ENCODE data around the gene MLN.

MLN gene

DNA sequence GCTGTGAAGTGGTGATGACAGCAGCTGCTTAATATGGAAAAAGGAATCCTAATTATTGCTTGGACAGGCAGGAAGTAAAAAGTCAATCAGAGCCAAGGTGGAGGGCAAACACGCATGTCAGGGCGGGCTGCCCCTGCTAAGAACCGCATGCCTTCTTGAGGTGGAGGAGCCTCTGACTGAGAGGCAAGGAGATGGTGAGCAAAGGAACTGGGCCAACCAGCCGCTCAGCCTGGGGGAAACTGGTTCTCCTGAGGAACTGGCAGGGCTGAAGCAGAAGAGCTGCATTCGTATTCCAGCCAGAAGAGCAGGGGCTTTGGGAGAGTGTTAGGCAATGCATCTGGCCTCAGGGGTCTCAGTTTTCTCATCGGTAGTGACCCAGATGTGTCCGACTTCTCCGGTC, 13.1 kb upstream of the MLN start:
- no peak for DNase-seq (ENCODE audit: low read depth in 1 of 2, low spot score in 1 of 2)

- no peak for DNase-seq (ENCODE audit: low read depth in 1 of 2, low spot score in 1 of 2)
Measured at GRCh38 chr6:33815854-33816253, 12.1 kb upstream of the MLN start.

GRCh38 chr6:33813990-33814985, 10.5 kb upstream of the MLN start:
- no peak for DNase-seq (ENCODE audit: low read depth in 1 of 2, low spot score in 1 of 2)

DNA sequence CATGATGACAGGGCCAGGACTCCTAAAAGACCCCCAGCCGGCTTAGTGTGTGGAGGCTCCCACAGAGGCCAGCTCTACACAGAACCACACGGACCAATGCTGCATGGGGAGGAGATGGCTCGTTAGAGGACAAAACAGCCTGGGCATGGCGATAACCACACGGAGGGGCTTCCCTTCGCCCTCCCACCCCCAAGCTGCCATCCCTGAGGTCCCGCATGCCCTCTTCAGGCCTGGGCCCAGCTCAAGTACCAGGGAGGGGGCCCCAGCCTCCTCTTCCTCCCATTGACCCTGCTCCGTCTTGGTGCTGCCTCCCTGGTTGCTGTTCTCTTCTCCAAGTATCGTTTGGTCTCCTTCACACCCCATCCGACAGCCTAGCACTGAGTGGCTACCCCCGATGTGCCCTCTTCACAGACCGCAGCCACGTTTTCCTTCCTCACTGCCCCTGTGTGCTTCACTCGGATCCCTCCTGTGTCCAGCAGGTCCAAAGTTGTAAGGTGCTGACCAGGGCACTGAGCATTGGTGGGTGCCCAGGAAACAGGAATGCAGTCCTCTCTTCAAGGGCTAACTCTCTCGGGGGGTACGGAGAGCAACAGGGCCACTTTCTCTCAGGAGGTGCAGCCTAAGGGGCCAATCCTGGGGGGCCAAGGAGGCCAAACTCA, 9.6 kb upstream of the MLN start:
- no peak for DNase-seq (ENCODE audit: low read depth in 1 of 2, low spot score in 1 of 2)

GRCh38 chr6:33812669-33813068, 8.9 kb upstream of the MLN start:
- no peak for DNase-seq (ENCODE audit: low read depth in 1 of 2, low spot score in 1 of 2)

DNA sequence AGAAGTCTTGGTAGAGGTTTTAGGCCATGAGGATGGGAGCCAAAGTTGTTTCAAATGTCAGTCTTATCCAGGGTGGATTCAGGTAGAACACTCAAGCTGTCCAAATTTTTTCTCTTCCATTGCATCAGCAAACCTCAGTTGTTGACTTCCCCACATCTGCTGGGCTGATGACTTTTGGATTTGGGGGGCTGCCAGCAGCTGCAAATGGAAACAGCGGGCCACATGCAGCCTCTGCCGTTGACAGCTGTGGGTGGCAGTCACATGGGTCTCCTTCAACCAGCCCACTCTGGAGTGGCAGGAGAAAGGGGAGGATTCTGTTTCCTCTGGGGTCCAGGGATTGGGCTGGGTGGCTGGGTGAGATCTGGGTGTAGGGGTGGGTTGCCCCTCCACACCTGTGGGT, 5.8 kb upstream of the MLN start:
- no peak for DNase-seq (ENCODE audit: low read depth in 1 of 2, low spot score in 1 of 2)

- no peak for DNase-seq (ENCODE audit: low read depth in 1 of 2, low spot score in 1 of 2)
Measured at GRCh38 chr6:33808641-33809180, 4.9 kb upstream of the MLN start.

- no peak for DNase-seq (ENCODE audit: low read depth in 1 of 2, low spot score in 1 of 2)
Measured at GRCh38 chr6:33807606-33808005, 3.8 kb upstream of the MLN start.

DNA sequence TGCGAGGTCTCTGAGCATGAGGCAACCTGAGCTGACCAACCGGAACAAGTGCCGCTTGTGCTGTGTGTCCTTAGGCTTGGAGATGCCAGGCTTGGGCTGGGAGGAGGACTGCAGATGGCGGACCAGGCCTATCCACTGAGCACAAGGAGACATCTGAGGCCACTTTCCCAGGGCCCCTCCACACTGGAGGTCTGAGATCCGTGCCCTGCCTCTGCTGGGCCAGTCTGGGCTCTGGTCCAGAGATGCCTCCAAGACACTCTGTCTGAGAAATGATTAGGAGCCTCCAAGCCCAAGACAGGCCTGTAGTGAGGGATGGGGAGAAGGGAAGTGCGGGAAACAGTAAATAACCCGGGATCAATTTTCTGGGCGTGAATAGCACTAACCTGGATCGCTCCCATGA, 3.0 kb upstream of the MLN start:
- DNase-seq (ENCODE audit: low read depth in 1 of 2, low spot score in 1 of 2): no peak

DNA sequence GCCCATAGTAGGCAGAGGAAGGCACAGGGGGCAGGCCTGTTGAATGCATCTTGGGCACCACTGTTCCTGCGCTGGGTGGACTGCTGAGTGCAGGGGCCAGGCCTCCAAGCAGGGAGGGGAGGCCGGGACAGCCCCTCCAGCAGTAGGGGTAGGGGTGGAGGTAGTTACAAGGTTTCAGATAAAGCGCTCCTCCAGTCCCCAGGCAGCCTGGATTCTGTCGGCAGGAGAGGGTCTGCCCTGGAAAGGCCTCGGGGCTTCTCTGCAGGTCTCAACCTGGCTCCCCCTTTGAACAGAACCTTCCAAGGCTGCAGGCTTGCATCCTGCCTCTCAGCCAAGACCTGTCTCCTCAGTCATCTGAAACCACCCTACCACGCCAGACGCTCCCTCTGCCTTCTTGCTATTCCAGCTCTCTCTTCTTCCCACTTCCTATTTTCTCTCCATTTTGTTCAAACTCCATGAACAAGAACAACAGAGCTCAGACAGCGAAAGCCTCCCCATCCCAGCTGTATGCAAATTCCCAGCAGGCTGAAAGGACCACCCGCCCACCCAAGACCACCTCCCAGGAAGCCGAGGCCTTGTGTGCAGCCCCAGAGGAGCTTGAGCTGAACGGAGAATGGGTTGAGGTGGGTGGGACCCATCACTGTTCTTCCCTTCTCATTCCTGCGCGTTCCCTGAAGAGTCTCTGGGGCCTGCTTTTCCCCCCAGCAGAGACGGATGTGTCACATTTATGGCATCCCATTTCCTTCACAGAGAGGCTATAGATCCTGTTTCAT, 1.4 kb downstream of the MLN start:
- no peak for DNase-seq (ENCODE audit: low read depth in 1 of 2, low spot score in 1 of 2)

DNA sequence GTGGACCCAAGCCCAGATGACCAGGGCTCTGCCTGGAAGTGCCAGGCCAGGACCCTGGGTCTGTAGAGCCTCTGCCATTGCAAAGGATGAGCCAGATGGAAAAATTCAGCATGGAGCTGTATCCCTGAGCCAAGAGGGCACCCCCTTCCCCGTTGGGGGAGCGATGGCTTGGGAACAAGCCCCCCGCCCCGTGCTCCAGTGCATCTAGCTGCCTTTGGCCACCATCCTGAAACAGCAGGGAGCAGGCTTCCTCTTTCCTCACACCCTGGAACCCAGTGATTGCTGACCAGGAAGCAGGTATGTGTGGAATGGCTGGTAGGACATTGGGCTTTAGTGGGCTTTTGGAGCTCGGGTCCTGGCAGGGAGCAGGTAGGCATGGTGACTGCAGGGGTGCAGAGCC, 2.2 kb downstream of the MLN start:
- DNase-seq (ENCODE audit: low read depth in 1 of 2, low spot score in 1 of 2): no peak

DNA sequence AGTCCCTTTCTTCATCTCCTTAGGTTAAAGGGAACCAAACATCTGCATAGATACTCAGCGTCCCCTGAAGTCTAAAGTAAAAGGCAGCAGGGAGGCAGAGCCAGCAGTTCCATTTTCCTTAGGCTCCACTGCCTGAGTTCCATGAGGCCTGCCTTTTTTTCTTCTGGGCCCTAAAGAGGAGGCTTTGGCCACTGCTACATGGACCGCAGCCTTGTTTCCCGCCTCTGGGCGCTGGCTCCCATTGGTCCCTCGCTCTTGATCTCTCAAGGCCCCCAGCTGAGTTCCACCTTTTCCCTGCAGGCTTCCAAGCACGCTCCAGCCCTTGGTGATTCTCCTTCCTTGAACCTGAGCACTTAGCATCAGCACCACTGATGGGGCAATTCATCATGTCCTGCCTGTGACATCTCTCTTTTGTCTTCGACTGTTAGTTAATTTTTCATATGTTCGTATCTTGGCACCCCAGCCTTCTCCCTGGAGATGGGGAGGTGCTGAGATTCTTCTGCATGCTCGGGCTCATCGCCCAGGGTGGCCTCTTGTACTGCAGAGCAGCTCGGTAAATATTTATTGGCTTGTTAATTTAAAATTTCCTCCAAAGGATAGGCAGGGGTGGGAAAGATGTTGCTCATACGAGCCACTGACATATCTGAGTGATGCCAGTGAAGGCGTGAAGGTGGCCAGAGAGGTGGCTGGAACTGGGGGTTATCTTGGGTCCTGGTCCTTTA, 3.4 kb downstream of the MLN start:
- DNase-seq (ENCODE audit: low read depth in 1 of 2, low spot score in 1 of 2): no peak

GRCh38 chr6:33799454-33800113, 4.2 kb downstream of the MLN start:
- no peak for DNase-seq (ENCODE audit: low read depth in 1 of 2, low spot score in 1 of 2)

- DNase-seq (ENCODE audit: low read depth in 1 of 2, low spot score in 1 of 2): no peak
Measured at GRCh38 chr6:33798343-33798848, 5.4 kb downstream of the MLN start.

DNA sequence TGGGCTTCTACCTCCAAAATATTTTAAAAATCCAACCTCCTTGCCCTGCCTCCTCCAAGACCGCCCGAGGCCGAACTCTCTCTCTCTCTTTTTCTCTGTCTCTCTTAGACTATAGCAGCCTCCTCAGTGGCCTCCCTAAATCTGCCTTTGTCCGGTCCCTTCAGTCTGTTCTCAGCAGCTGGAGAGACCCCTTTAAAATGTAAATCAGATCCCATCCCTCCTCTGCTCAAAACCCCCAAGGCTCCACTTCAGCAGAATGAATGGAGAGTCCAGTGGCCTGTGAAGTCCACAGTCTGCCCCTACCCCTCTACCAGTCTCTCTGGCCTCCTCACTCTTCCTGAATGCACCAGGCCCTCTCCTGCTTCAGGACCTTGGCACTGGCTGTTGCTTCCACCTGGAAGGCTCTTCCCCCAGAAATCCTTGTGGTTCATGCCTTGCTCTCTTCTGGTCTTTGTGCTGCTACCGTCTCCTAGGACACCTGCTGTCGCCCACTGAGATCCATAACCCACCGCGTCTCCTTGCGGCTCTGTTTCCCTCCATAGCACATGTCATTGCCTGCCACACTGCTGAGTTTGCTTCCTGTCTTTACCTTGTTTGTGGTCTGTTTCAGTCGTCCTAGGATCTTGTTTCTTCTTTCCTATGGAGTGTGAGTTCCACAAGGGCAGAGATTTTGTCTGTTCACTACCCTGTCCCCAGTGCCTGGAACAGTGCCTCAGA, 6.0 kb downstream of the MLN start:
- no peak for DNase-seq (ENCODE audit: low read depth in 1 of 2, low spot score in 1 of 2)

GRCh38 chr6:33794910-33795623, 8.7 kb downstream of the MLN start:
- DNase-seq (ENCODE audit: low read depth in 1 of 2, low spot score in 1 of 2): no peak

DNA sequence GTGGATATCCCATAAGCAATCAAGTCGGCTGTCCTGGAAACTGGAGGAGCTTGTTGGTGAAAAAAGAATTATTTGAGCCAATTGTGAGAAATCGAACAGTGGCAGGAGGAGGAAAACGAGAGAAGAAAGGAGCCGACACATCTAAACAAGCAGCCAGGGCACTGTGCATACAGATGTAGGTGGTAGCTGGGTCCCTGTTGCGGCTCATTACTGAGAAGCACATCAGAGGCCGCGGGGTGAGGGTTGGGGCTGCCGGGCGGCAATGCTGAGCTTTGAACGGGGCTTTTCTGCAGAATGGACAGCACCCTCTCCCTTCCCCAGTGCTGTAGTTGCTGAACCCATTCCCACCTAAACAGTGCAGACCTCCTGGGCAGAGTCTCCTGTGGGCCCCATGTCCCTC, 10.8 kb downstream of the MLN start:
- no peak for DNase-seq (ENCODE audit: low read depth in 1 of 2, low spot score in 1 of 2)

DNA sequence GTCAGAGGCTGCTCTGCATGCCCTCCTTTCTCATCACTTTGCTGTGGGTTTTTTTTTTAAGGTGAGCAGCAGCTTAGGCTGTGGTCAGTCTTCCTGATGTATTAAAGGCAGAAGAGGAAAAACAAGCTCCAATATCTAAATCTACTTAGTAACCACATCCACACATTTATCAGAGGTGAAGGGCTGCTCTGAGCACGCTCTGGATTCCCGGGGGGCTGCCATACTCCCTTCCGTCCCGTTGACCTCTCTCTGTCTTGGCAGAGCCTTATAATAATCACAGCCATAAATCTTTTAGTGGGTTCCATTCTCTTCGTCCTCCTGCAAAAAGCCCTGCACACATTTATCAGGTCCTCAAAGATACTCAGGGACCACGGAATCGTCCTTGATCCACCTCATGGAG, 12.2 kb downstream of the MLN start:
- no peak for DNase-seq (ENCODE audit: low read depth in 1 of 2, low spot score in 1 of 2)

- no peak for DNase-seq (ENCODE audit: low read depth in 1 of 2, low spot score in 1 of 2)
Measured at GRCh38 chr6:33790910-33791309, 12.9 kb downstream of the MLN start.

Measured in activated T-helper 1 cell treated with anti-CD3 and anti-CD28 coated beads, Interleukin-2, amount 50 U/mL, for 16 hours (primary cell).